ENCODE measurements around the gene RAB36. TPM values are rescaled to one million over a fixed set of nuclear protein-coding genes. Genes with fewer than 3 reads are reported as not detected.

Gene RAB36
- total RNA-seq, 1 experiment from 2014 or later = 4.1 TPM

DNA sequence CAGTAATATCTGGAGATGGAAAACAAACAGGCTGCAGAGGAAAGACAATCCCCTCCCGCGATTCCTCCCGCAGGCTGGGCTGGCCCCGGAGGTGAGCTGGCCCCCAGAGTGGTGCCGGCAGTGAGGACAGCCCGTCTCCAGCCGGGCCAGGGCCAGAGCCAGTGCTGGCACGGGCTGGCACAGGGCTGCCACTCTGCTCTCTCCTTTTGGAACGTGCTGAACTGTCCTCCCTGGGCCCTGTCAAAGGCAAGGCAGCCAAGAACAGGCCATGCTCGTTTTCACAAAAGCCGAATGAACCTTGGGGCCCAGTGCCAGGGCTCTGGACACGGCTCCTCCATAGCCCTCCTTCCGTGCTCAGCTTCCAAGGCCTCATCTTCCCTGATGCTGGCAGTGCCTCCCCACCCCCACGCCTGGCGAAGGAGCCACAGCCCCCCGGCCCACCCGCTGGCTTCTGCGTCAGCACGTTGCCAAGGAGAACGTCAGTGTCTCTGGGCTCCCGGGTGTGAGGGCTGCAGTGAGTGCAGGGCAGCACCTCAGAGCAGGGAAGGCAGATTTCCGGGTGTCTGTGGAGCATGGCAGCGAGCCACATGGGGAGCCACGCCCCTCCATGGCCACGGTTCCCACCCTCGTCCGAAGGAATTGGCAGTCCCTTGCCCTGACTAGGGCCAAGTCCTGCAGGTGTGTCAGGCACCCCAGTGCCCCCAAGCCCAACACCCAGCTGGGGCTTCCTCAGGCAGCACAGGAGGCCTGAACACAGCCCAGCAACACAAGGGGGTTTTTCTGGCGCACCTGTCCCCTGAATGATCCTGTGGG lies 46.4 kb upstream of the RAB36 start:
- BruUV-seq (replicated peaks) = no TSS peak

DNA sequence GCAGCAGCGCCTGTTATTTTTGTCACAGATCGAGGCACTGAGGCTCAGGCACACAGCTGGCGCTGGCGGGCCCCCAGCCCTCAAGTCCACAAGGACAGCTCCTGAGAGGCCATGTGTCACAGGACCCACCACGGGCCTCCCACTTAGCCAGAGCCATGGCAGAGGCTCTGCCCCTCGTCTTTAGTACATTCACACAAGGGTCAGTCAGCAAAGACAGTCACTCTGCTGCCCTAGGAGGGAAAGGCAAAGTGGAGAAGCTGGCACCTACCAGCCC lies 45.8 kb upstream of the RAB36 start:
- intact Hi-C loops (cut with micrococcal nuclease; ENCODE audit: unreplicated experiment) = no loop called here
- POLR2A ChIA-PET = no interaction called here
- H3K4me3 ChIP-seq (ENCODE audit: low read depth in 2 of 2, low read length in 2 of 2) = no peak overlapping the region
- no peaks in the 10 kb centered on the region for H3K27me3 ChIP-seq (ENCODE audit: control insufficient read depth, insufficient read depth, low read length)
- H3K9me3 ChIP-seq (ENCODE audit: control insufficient read depth, insufficient read depth, low read depth, low read length) = no peaks in the 10 kb centered on the region
- TF ChIP-seq SIN3A (IDR thresholded peaks at IDR 0.05; ENCODE audit: borderline replicate concordance, insufficient read depth, low read depth, low read length) (no peak), TCF7L2 (IDR thresholded peaks at IDR 0.05; ENCODE audit: low read depth, low read length) (no peak), POLR2AphosphoS5 (IDR thresholded peaks at IDR 0.05; ENCODE audit: low read depth, low read length) (no peak)
- TF ChIP-seq, protein P1, sequence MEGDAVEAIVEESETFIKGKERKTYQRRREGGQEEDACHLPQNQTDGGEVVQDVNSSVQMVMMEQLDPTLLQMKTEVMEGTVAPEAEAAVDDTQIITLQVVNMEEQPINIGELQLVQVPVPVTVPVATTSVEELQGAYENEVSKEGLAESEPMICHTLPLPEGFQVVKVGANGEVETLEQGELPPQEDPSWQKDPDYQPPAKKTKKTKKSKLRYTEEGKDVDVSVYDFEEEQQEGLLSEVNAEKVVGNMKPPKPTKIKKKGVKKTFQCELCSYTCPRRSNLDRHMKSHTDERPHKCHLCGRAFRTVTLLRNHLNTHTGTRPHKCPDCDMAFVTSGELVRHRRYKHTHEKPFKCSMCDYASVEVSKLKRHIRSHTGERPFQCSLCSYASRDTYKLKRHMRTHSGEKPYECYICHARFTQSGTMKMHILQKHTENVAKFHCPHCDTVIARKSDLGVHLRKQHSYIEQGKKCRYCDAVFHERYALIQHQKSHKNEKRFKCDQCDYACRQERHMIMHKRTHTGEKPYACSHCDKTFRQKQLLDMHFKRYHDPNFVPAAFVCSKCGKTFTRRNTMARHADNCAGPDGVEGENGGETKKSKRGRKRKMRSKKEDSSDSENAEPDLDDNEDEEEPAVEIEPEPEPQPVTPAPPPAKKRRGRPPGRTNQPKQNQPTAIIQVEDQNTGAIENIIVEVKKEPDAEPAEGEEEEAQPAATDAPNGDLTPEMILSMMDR (IDR thresholded peaks at IDR 0.05) = no peak
- TF ChIP-seq, protein P2, sequence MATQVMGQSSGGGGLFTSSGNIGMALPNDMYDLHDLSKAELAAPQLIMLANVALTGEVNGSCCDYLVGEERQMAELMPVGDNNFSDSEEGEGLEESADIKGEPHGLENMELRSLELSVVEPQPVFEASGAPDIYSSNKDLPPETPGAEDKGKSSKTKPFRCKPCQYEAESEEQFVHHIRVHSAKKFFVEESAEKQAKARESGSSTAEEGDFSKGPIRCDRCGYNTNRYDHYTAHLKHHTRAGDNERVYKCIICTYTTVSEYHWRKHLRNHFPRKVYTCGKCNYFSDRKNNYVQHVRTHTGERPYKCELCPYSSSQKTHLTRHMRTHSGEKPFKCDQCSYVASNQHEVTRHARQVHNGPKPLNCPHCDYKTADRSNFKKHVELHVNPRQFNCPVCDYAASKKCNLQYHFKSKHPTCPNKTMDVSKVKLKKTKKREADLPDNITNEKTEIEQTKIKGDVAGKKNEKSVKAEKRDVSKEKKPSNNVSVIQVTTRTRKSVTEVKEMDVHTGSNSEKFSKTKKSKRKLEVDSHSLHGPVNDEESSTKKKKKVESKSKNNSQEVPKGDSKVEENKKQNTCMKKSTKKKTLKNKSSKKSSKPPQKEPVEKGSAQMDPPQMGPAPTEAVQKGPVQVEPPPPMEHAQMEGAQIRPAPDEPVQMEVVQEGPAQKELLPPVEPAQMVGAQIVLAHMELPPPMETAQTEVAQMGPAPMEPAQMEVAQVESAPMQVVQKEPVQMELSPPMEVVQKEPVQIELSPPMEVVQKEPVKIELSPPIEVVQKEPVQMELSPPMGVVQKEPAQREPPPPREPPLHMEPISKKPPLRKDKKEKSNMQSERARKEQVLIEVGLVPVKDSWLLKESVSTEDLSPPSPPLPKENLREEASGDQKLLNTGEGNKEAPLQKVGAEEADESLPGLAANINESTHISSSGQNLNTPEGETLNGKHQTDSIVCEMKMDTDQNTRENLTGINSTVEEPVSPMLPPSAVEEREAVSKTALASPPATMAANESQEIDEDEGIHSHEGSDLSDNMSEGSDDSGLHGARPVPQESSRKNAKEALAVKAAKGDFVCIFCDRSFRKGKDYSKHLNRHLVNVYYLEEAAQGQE (IDR thresholded peaks at IDR 0.05; ENCODE audit: insufficient read depth in 1 of 2, low read depth in 2 of 2, low read length in 1 of 2) = no peak
- ATAC-seq (no peak), DNase-seq (ENCODE audit: low read depth, low spot score) (no peak)
- no TSS peak for BruUV-seq (replicated peaks)
- in situ Hi-C loops (cut with HindIII; ENCODE audit: low pct_unique_long_range_greater_than_20kb, low sequenced_read_pairs) = no loop called here
- H3K36me3 ChIP-seq (ENCODE audit: control insufficient read depth, insufficient read depth, low read length) = no peaks in the 10 kb centered on the region
- CTCF ChIA-PET = no interaction called here
- H3K4me1 ChIP-seq (ENCODE audit: control insufficient read depth, insufficient read depth, low read length) = no peaks in the 10 kb centered on the region
- no peak overlapping the region for H3K27ac ChIP-seq (ENCODE audit: low read length)

More for the DNA sequence above, 46.4 kb upstream of the RAB36 start:
- H3K9me3 ChIP-seq (ENCODE audit: control insufficient read depth, insufficient read depth, low read depth, low read length) = no peaks in the 10 kb centered on the region
- no peaks in the 10 kb centered on the region for H3K36me3 ChIP-seq (ENCODE audit: control insufficient read depth, insufficient read depth, low read length)
- in situ Hi-C loops (cut with HindIII; ENCODE audit: low pct_unique_long_range_greater_than_20kb, low sequenced_read_pairs) (no loop called here), intact Hi-C loops (cut with micrococcal nuclease; ENCODE audit: unreplicated experiment) (no loop called here)
- H3K27ac ChIP-seq (ENCODE audit: low read length) = no peak overlapping the region
- H3K4me1 ChIP-seq (ENCODE audit: control insufficient read depth, insufficient read depth, low read length) = no peaks in the 10 kb centered on the region
- POLR2A ChIA-PET = no interaction called here
- DNase-seq (ENCODE audit: low read depth, low spot score) (no peak), ATAC-seq (no peak)
- no peak for TF ChIP-seq POLR2AphosphoS5 (IDR thresholded peaks at IDR 0.05; ENCODE audit: low read depth, low read length)
- TF ChIP-seq SIN3A (IDR thresholded peaks at IDR 0.05; ENCODE audit: borderline replicate concordance, insufficient read depth, low read depth, low read length) = no peak
- TF ChIP-seq, protein P1 (IDR thresholded peaks at IDR 0.05) = no peak
- TF ChIP-seq TCF7L2 (IDR thresholded peaks at IDR 0.05; ENCODE audit: low read depth, low read length) = no peak
- TF ChIP-seq, protein P2 (IDR thresholded peaks at IDR 0.05; ENCODE audit: insufficient read depth in 1 of 2, low read depth in 2 of 2, low read length in 1 of 2) = no peak
- no peaks in the 10 kb centered on the region for H3K27me3 ChIP-seq (ENCODE audit: control insufficient read depth, insufficient read depth, low read length)
- CTCF ChIA-PET = no interaction called here
- H3K4me3 ChIP-seq (ENCODE audit: low read depth in 2 of 2, low read length in 2 of 2) = no peak overlapping the region

Measured in Panc1 (cell line).